Breast epithelium (tissue), 3 donors: ENCODE data around the gene NR4A1.

Experiments
- POLR2AphosphoS5 ChIP-seq, 3 donors: sonication (generic); formaldehyde crosslinking; IDR thresholded peaks; one replicate each; pipeline ENCODE4 v1.6.1; 2017; ENCODE audit warnings: antibody characterized with exemption in 3 of 3
- TF ChIP-seq, protein P1 (sequence below), 3 donors: fragments of 450-650 bp; IDR thresholded peaks; one replicate each; pipeline ENCODE4 v1.5.1; 2016 to 2017; ENCODE audit warnings: antibody characterized with exemption in 3 of 3, mild to moderate bottlenecking in 3 of 3, moderate library complexity in 3 of 3

DNA sequence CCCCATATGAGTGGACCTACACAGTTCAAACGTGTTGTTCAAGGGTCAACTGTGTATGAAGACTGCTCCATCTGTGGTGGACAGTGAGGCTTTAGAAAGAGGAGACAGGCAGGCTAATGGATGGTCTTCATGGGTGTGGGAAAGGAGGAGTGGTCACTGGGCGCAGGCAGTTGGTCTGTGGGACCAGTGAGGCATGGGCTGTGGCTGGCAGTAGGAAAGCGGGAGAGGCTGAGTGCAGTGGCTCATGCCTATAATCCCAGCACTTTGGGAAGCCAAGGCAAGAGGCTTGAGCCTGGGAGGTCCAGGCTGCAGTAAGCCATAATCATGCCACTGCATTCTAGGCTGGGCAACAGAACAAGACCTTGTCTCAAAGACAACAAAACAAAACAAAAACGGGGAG, 2.0 kb upstream of the NR4A1 start:
- TF ChIP-seq, protein P1, sequence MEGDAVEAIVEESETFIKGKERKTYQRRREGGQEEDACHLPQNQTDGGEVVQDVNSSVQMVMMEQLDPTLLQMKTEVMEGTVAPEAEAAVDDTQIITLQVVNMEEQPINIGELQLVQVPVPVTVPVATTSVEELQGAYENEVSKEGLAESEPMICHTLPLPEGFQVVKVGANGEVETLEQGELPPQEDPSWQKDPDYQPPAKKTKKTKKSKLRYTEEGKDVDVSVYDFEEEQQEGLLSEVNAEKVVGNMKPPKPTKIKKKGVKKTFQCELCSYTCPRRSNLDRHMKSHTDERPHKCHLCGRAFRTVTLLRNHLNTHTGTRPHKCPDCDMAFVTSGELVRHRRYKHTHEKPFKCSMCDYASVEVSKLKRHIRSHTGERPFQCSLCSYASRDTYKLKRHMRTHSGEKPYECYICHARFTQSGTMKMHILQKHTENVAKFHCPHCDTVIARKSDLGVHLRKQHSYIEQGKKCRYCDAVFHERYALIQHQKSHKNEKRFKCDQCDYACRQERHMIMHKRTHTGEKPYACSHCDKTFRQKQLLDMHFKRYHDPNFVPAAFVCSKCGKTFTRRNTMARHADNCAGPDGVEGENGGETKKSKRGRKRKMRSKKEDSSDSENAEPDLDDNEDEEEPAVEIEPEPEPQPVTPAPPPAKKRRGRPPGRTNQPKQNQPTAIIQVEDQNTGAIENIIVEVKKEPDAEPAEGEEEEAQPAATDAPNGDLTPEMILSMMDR (IDR thresholded peaks at IDR 0.05) = no peak
- TF ChIP-seq POLR2AphosphoS5 (IDR thresholded peaks at IDR 0.05) = no peak
